Left ventricle myocardium inferior (tissue), 1 donor: ENCODE measurements around the gene ASIC2. TPM values are rescaled to one million over a fixed set of nuclear protein-coding genes. Genes with fewer than 3 reads are reported as not detected.
A peak's percentile ranks its signal among the peaks of the same experiment; 100 is the strongest.

ENCODE experiments used
- DNase-seq: peaks from one replicate; pipeline ENCODE4 v3.0.0-alpha.2; 2020
- H3K27ac ChIP-seq: fragments of 200-600 bp; replicated peaks from 2 replicates; pipeline ENCODE4 v1.8.0; 2021
- H3K27me3 ChIP-seq: fragments of 200-600 bp; 2 replicates; pipeline ENCODE4 v1.8.0; 2021; ENCODE audit warnings: low read depth
- H3K36me3 ChIP-seq: fragments of 200-600 bp; 2 replicates; pipeline ENCODE4 v1.8.0; 2021
- H3K4me1 ChIP-seq: fragments of 200-600 bp; 2 replicates; pipeline ENCODE4 v1.8.0; 2021
- H3K4me3 ChIP-seq: fragments of 200-600 bp; 2 replicates; pipeline ENCODE4 v1.8.0; 2021; ENCODE audit warnings: mild to moderate bottlenecking, moderate library complexity
- H3K9me3 ChIP-seq: fragments of 200-600 bp; replicated peaks from 2 replicates; pipeline ENCODE4 v1.8.0; 2021
- CTCF ChIP-seq: fragments of 200-600 bp; IDR thresholded peaks from 2 replicates; pipeline ENCODE4 v1.8.0; 2021; ENCODE audit warnings: antibody characterized with exemption, mild to moderate bottlenecking, borderline replicate concordance
- intact Hi-C: fragments of 100-400 bp; cut with micrococcal nuclease; formaldehyde crosslinking; loops from one replicate; pipeline ENCODE4 v1.11.0; 2022
- total RNA-seq: library from RNA; stranded (reverse); fragmentation: NEBNext Ultra II Directional; extraction: Animal tissue kit (Norgen Biotek cat#: 25700); gene quantifications from one replicate; pipeline ENCODE4 v1.2.1, GENCODE V29; 2021
- donor health status: DM: no; HTN: yes; CAD: no; lungs with severe emphysema.

ASIC2 gene
- total RNA-seq, 1 donor from 2014 or later = not detected

- Histone ChIP-seq H3K4me3 (no peak overlapping the region), H3K27me3 (peaks cover 32% of the 10 kb centered on the region), H3K27ac (no peak overlapping the region), H3K36me3 (no peaks in the 10 kb centered on the region), H3K4me1 (peaks cover 7% of the 10 kb centered on the region), H3K9me3 (no peaks in the 10 kb centered on the region)
- intact Hi-C loops = no loop called here
- TF ChIP-seq CTCF = no peak
- DNase-seq = no peak
These were observed 67.1 kb downstream of the ASIC2 start for GRCh38 chr17:33225994-33226393.

GRCh38 chr17:33225509-33225908 is 67.6 kb downstream of the ASIC2 start:
- H3K9me3 ChIP-seq = no peaks in the 10 kb centered on the region
- intact Hi-C loops = no loop called here
- DNase-seq = peak; percentile 26
- H3K27ac ChIP-seq = no peak overlapping the region
- H3K36me3 ChIP-seq = no peaks in the 10 kb centered on the region
- no peak for TF ChIP-seq CTCF
- H3K4me3 ChIP-seq = no peak overlapping the region
- H3K4me1 ChIP-seq = peaks cover 7% of the 10 kb centered on the region
- peaks cover 31% of the 10 kb centered on the region for H3K27me3 ChIP-seq

GRCh38 chr17:33220036-33220435 is 73.1 kb downstream of the ASIC2 start:
- Histone ChIP-seq H3K27ac (no peak overlapping the region), H3K4me3 (no peak overlapping the region), H3K36me3 (no peaks in the 10 kb centered on the region), H3K9me3 (no peaks in the 10 kb centered on the region), H3K27me3 (peaks cover 62% of the 10 kb centered on the region), H3K4me1 (no peaks in the 10 kb centered on the region)
- intact Hi-C loops = no loop called here
- no peak for TF ChIP-seq CTCF
- no peak for DNase-seq

GRCh38 chr17:33218698-33219601 is 74.1 kb downstream of the ASIC2 start:
- Histone ChIP-seq H3K36me3 (no peaks in the 10 kb centered on the region), H3K27me3 (peaks cover 72% of the 10 kb centered on the region), H3K27ac (no peak overlapping the region), H3K4me3 (no peak overlapping the region), H3K4me1 (no peaks in the 10 kb centered on the region), H3K9me3 (no peaks in the 10 kb centered on the region)
- no peak for TF ChIP-seq CTCF
- DNase-seq = no peak
- intact Hi-C loops = no loop called here

- H3K27ac ChIP-seq = no peak overlapping the region
- no peak overlapping the region for H3K4me3 ChIP-seq
- H3K27me3 ChIP-seq = peaks cover 74% of the 10 kb centered on the region
- DNase-seq = no peak
- H3K4me1 ChIP-seq = no peaks in the 10 kb centered on the region
- H3K36me3 ChIP-seq = no peaks in the 10 kb centered on the region
- intact Hi-C loops = no loop called here
- no peaks in the 10 kb centered on the region for H3K9me3 ChIP-seq
- no peak for TF ChIP-seq CTCF
These were observed 75.2 kb downstream of the ASIC2 start for GRCh38 chr17:33217891-33218290.
